Transverse colon (tissue), 4 donors: ENCODE data around the gene ALOX5AP. TPM values are rescaled to one million over a fixed set of nuclear protein-coding genes. Genes with fewer than 3 reads are reported as not detected.
A peak's percentile ranks its signal among the peaks of the same experiment; 100 is the strongest.

Experiments
- DNase-seq: peaks from one replicate; pipeline ENCODE4 v3.0.0-alpha.2; 2019
- H3K27ac ChIP-seq, 4 donors: fragments of 200-600 bp; sonication (generic); 2 replicates each; pipeline ENCODE4 v1.5.1; 2016 to 2018; ENCODE audit warnings: inconsistent platforms in 4 of 4
- H3K27me3 ChIP-seq: fragments of 200-600 bp; sonication (generic); 2 replicates; pipeline ENCODE4 v1.5.1; 2017; ENCODE audit warnings: inconsistent platforms
- H3K36me3 ChIP-seq, 4 donors: fragments of 200-600 bp; sonication (generic); 2 replicates each; pipeline ENCODE4 v1.5.1; 2017 to 2019; ENCODE audit warnings: inconsistent platforms in 4 of 4
- H3K4me1 ChIP-seq, 4 donors: fragments of 200-600 bp; sonication (generic); 2 replicates each; pipeline ENCODE4 v1.5.1; 2017 to 2020; ENCODE audit warnings: inconsistent platforms in 4 of 4
- H3K4me3 ChIP-seq, 4 donors: fragments of 200-600 bp; sonication (generic); 1 replicate in 1 of 4; 2 replicates in 3 of 4; pipeline versions ENCODE4 v1.5.1 to v1.6.1; 2017 to 2019; ENCODE audit warnings: inconsistent platforms in 4 of 4
- H3K9me3 ChIP-seq, 2 donors: fragments of 200-600 bp; sonication (generic); 2 replicates each; pipeline ENCODE4 v1.5.1; 2017 to 2019; ENCODE audit warnings: inconsistent platforms in 2 of 2
- CTCF ChIP-seq, 5 experiments: fragments of 200-600 bp in 3 of 5; fragments of 450-650 bp in 2 of 5; sonication (generic) in 3 of 5; IDR thresholded peaks; 1 replicate in 2 of 5; 2 replicates in 3 of 5; pipeline ENCODE4 v1.5.1; 2016 to 2017; ENCODE audit warnings: antibody characterized with exemption in 5 of 5, inconsistent platforms in 3 of 5, mild to moderate bottlenecking in 2 of 5, moderate library complexity in 1 of 5
- EP300 ChIP-seq: sonication (generic); formaldehyde crosslinking; IDR thresholded peaks from one replicate; pipeline ENCODE4 v1.6.1; 2017; ENCODE audit warnings: antibody characterized with exemption, low read depth
- POLR2A ChIP-seq: fragments of 450-650 bp; IDR thresholded peaks from one replicate; pipeline ENCODE4 v1.6.1; 2016; ENCODE audit warnings: antibody characterized with exemption, mild to moderate bottlenecking, moderate library complexity
- POLR2AphosphoS5 ChIP-seq, 3 donors: sonication (generic); formaldehyde crosslinking; IDR thresholded peaks; one replicate each; pipeline ENCODE4 v1.6.1; 2016; ENCODE audit warnings: antibody characterized with exemption in 3 of 3
- WGBS, 2 donors: methylation state at CpG; one replicate each; pipeline ENCODE4 v1.1.5; 2018; ENCODE audit warnings: low coverage in 1 of 2; 5-methylcytosine and 5-hydroxymethylcytosine counted together
- in situ Hi-C, 4 donors: fragments of 200-750 bp; cut with MboI; loops; one replicate each; pipeline versions ENCODE4 v1.15.0 to v1.15.1; 2017; ENCODE audit warnings: low sequenced_read_pairs in 3 of 4, low pct_ligation_motif_present in 1 of 4, low pct_unique_long_range_greater_than_20kb in 1 of 4
- intact Hi-C: fragments of 100-400 bp; cut with DNase I; formaldehyde crosslinking; loops from one replicate; pipeline ENCODE4 v1.15.1; 2023; ENCODE audit warnings: low total_unique reads
- total RNA-seq, 4 donors: library from RNA; depleted of rRNA; stranded (reverse); fragments of >200 nt; gene quantifications; one replicate each; pipeline ENCODE4 v1.1.0, GENCODE V29; 2016

ALOX5AP gene
- total RNA-seq, 4 donors from 2014 or later = 1.2 to 18.7 (median 14.1) TPM

GRCh38 chr13:30735872-30736175 is 481 bp downstream of the ALOX5AP start:
- in situ Hi-C loops (no loop called here), intact Hi-C loops (no loop called here)
- H3K27ac ChIP-seq = peak overlapping the region; percentile 32 to 57 (median 45)
- no peak for DNase-seq
- H3K36me3 ChIP-seq = no peaks in the 10 kb centered on the region
- H3K4me1 ChIP-seq = peaks cover 0 to 22% (median 0%) of the 10 kb centered on the region in 4 donors
- H3K4me3 ChIP-seq = peak overlapping the region in 2 of 4 donors; percentile 10 to 34
- no peak for TF ChIP-seq POLR2AphosphoS5 (IDR thresholded peaks at IDR 0.05)
- TF ChIP-seq CTCF (IDR thresholded peaks at IDR 0.05) = no peak
- no peak for TF ChIP-seq POLR2A
- TF ChIP-seq EP300 = no peak
- no peaks in the 10 kb centered on the region for H3K9me3 ChIP-seq
- no peaks in the 10 kb centered on the region for H3K27me3 ChIP-seq
- 79 to 80% methylated on average over 2 of the region's 2 CpGs for WGBS, 2 donors

- peak overlapping the region in 1 of 4 donors; percentile 34 for H3K4me3 ChIP-seq
- peak overlapping the region in 3 of 4 donors; percentile 7 to 57 (median 32) for H3K27ac ChIP-seq
- 0 to 71% methylated on average over 1 to 5 of the region's 5 CpGs for WGBS, 2 donors
Measured at GRCh38 chr13:30736461-30737320, 1.3 kb downstream of the ALOX5AP start.

GRCh38 chr13:30737511-30738337 is 2.4 kb downstream of the ALOX5AP start:
- H3K4me1 ChIP-seq = peaks cover 0 to 22% (median 0%) of the 10 kb centered on the region in 4 donors
- peak overlapping the region in 3 of 4 donors; percentile 21 to 57 (median 25) for H3K27ac ChIP-seq
- in situ Hi-C loops = no loop called here
- H3K9me3 ChIP-seq = no peaks in the 10 kb centered on the region
- 77 to 88% methylated on average over 1 to 3 of the region's 3 CpGs for WGBS, 2 donors
- intact Hi-C loops = no loop called here
- no peak for TF ChIP-seq EP300
- no peak for TF ChIP-seq POLR2A
- no peak for TF ChIP-seq POLR2AphosphoS5 (IDR thresholded peaks at IDR 0.05)
- no peak for TF ChIP-seq CTCF (IDR thresholded peaks at IDR 0.05)
- no peaks in the 10 kb centered on the region for H3K27me3 ChIP-seq
- DNase-seq = no peak
- no peaks in the 10 kb centered on the region for H3K36me3 ChIP-seq
- peak overlapping the region in 1 of 4 donors; percentile 9 for H3K4me3 ChIP-seq

More at GRCh38 chr13:30736461-30737320, 1.3 kb downstream of the ALOX5AP start:
- intact Hi-C loops (no loop called here), in situ Hi-C loops (no loop called here)
- Histone ChIP-seq H3K27me3 (no peaks in the 10 kb centered on the region), H3K9me3 (no peaks in the 10 kb centered on the region), H3K4me1 (peaks cover 0 to 22% (median 0%) of the 10 kb centered on the region in 4 donors), H3K36me3 (no peaks in the 10 kb centered on the region)
- no peak for DNase-seq
- TF ChIP-seq EP300 (no peak), POLR2A (no peak), POLR2AphosphoS5 (IDR thresholded peaks at IDR 0.05) (no peak), CTCF (IDR thresholded peaks at IDR 0.05) (no peak)
